SK-N-SH treated with all-trans-retinoic acid at 6 μM for 48 hours (cell line): ENCODE results near the gene ATP1B1.

ENCODE experiments used
- ATAC-seq: fragments of 200-7000 bp; cut with Tn5 transposase; 3 replicates; pipeline ENCODE4 v1.9.1; 2020; ENCODE audit warnings: mild to moderate bottlenecking, moderate library complexity
- ARNTL ChIP-seq: fragments of 450-650 bp; formaldehyde crosslinking; IDR thresholded peaks from 2 replicates; pipeline ENCODE4 v1.5.0; 2020; ENCODE audit warnings: low read depth, mild to moderate bottlenecking, moderate library complexity, borderline replicate concordance
- BACH2 ChIP-seq: fragments of 250-450 bp; sonication (Bioruptor Pico); IDR thresholded peaks from 2 replicates; pipeline ENCODE4 v1.9.0; 2021; ENCODE audit warnings: mild to moderate bottlenecking, borderline replicate concordance
- CREB5 ChIP-seq: fragments of 250-450 bp; sonication (Bioruptor Pico); IDR thresholded peaks from 2 replicates; pipeline ENCODE4 v1.5.1; 2020; ENCODE audit warnings: low read depth, mild to moderate bottlenecking, moderate library complexity
- CSRNP3 ChIP-seq: fragments of 250-450 bp; sonication (Bioruptor Pico); IDR thresholded peaks from 2 replicates; pipeline ENCODE4 v1.5.1; 2021; ENCODE audit warnings: mild to moderate bottlenecking, moderate library complexity
- ESRRG ChIP-seq: fragments of 250-450 bp; sonication (Bioruptor Pico); IDR thresholded peaks from 2 replicates; pipeline ENCODE4 v1.6.1; 2021; ENCODE audit warnings: mild to moderate bottlenecking
- ISL1 ChIP-seq: fragments of 250-450 bp; sonication (Bioruptor Pico); IDR thresholded peaks from 2 replicates; pipeline ENCODE4 v2.1.2; 2022; ENCODE audit warnings: mild to moderate bottlenecking, moderate library complexity
- OSR1 ChIP-seq: fragments of 250-450 bp; sonication (Bioruptor Pico); IDR thresholded peaks from 2 replicates; pipeline ENCODE4 v1.8.0; 2022; ENCODE audit warnings: moderate library complexity, mild to moderate bottlenecking, inconsistent platforms
- PATZ1 ChIP-seq: fragments of 250-450 bp; sonication (Bioruptor Pico); IDR thresholded peaks from 2 replicates; pipeline ENCODE4 v1.8.0; 2020; ENCODE audit warnings: mild to moderate bottlenecking, moderate library complexity, borderline replicate concordance
- POU6F1 ChIP-seq: fragments of 250-450 bp; sonication (Bioruptor Pico); IDR thresholded peaks from 2 replicates; pipeline ENCODE4 v1.8.0; 2021; ENCODE audit warnings: low read depth, mild to moderate bottlenecking, moderate library complexity, borderline replicate concordance
- PPARA ChIP-seq: fragments of 250-450 bp; sonication (Bioruptor Pico); IDR thresholded peaks from 2 replicates; pipeline ENCODE4 v1.5.0; 2020; ENCODE audit warnings: mild to moderate bottlenecking, borderline replicate concordance
- RARB ChIP-seq: fragments of 250-450 bp; sonication (Bioruptor Pico); IDR thresholded peaks from 2 replicates; pipeline ENCODE4 v1.8.0; 2021; ENCODE audit warnings: mild to moderate bottlenecking, moderate library complexity
- SNAI2 ChIP-seq: fragments of 250-450 bp; sonication (Bioruptor Pico); IDR thresholded peaks from 2 replicates; pipeline ENCODE4 v1.5.0; 2020; ENCODE audit warnings: mild to moderate bottlenecking, moderate library complexity
- TCF4 ChIP-seq: fragments of 250-450 bp; sonication (Bioruptor Pico); IDR thresholded peaks from 2 replicates; pipeline ENCODE4 v1.8.0; 2021; ENCODE audit warnings: mild to moderate bottlenecking, moderate library complexity, borderline replicate concordance
- TOX ChIP-seq: fragments of 250-450 bp; sonication (Bioruptor Pico); IDR thresholded peaks from 2 replicates; pipeline ENCODE4 v1.8.0; 2021; ENCODE audit warnings: mild to moderate bottlenecking, moderate library complexity, borderline replicate concordance
- TSHZ2 ChIP-seq: fragments of 250-450 bp; sonication (Bioruptor Pico); IDR thresholded peaks from 2 replicates; pipeline ENCODE4 v1.5.0; 2020; ENCODE audit warnings: mild to moderate bottlenecking, moderate library complexity
- ZC3H10 ChIP-seq: fragments of 250-450 bp; sonication (Bioruptor Pico); IDR thresholded peaks from 2 replicates; pipeline ENCODE4 v1.5.1; 2021; ENCODE audit warnings: mild to moderate bottlenecking, moderate library complexity
- ZFP3 ChIP-seq: fragments of 250-450 bp; sonication (Bioruptor Pico); IDR thresholded peaks from 2 replicates; pipeline ENCODE4 v1.5.0; 2020; ENCODE audit warnings: mild to moderate bottlenecking, moderate library complexity
- ZFP30 ChIP-seq: fragments of 450-650 bp; formaldehyde crosslinking; IDR thresholded peaks from 2 replicates; pipeline ENCODE4 v1.5.0; 2022; ENCODE audit warnings: mild to moderate bottlenecking, moderate library complexity
- ZNF565 ChIP-seq: fragments of 450-650 bp; formaldehyde crosslinking; conservative IDR thresholded peaks from 2 replicates; pipeline ENCODE4 v1.5.0; 2020; ENCODE audit warnings: low read depth, mild to moderate bottlenecking, moderate library complexity
- ZNF8 ChIP-seq: fragments of 450-650 bp; formaldehyde crosslinking; IDR thresholded peaks from 2 replicates; pipeline ENCODE4 v1.5.0; 2020; ENCODE audit warnings: mild to moderate bottlenecking, moderate library complexity

The ATP1B1 gene

GRCh38 chr1:169111472-169111871, 5.0 kb downstream of the ATP1B1 start (continued):
- TF ChIP-seq CREB5 (CRISPR knock-in tag), result no peak

GRCh38 chr1:169112241-169112640, 5.8 kb downstream of the ATP1B1 start:
- ATAC-seq, result no peak
- TF ChIP-seq SNAI2 (CRISPR knock-in tag) (no peak), ZFP30 (CRISPR knock-in tag) (no peak), ESRRG (CRISPR knock-in tag) (no peak), TSHZ2 (CRISPR knock-in tag) (no peak), CREB5 (CRISPR knock-in tag) (no peak), ZFP3 (CRISPR knock-in tag) (no peak), RARB (CRISPR knock-in tag) (no peak), PPARA (CRISPR knock-in tag) (no peak), ZC3H10 (CRISPR knock-in tag) (no peak)
- TF ChIP-seq, all 23 proteins: peak for 0

- TF ChIP-seq ZC3H10 (CRISPR knock-in tag), result peak; percentile 45; the same call in 1 of the 2 replicates
- no peak for TF ChIP-seq CSRNP3 (CRISPR knock-in tag)
- TF ChIP-seq SNAI2 (CRISPR knock-in tag), result no peak
- peak; percentile 80; the same call in 1 of the 2 replicates for TF ChIP-seq OSR1
- TF ChIP-seq TOX (CRISPR knock-in tag), result no peak; the same call in 1 of the 2 replicates
- peak; percentile 72 for ATAC-seq
These were observed 7.2 kb downstream of the ATP1B1 start for GRCh38 chr1:169113613-169114119.

- TF ChIP-seq ARNTL (no peak), ISL1 (CRISPR knock-in tag) (no peak), ZFP3 (CRISPR knock-in tag) (no peak), RARB (CRISPR knock-in tag) (0 out of 2 replicates have a peak, but pooled peaks have one; percentile 9)
These were observed 9.5 kb downstream of the ATP1B1 start for GRCh38 chr1:169115891-169116585.

GRCh38 chr1:169117014-169117413, 10.5 kb downstream of the ATP1B1 start:
- ATAC-seq, result no peak
- no peak for TF ChIP-seq ISL1 (CRISPR knock-in tag)
- TF ChIP-seq OSR1, result no peak
- TF ChIP-seq PATZ1 (CRISPR knock-in tag), result no peak
- no peak for TF ChIP-seq ZFP3 (CRISPR knock-in tag)
- no peak for TF ChIP-seq SNAI2 (CRISPR knock-in tag)
- TF ChIP-seq TOX (CRISPR knock-in tag), result no peak
- TF ChIP-seq BACH2 (CRISPR knock-in tag), result no peak
- no peak for TF ChIP-seq ZNF565 (CRISPR knock-in tag)
- TF ChIP-seq ARNTL, result no peak
- TF ChIP-seq RARB (CRISPR knock-in tag), result no peak
- TF ChIP-seq POU6F1 (CRISPR knock-in tag), result no peak
- TF ChIP-seq CSRNP3 (CRISPR knock-in tag), result no peak
- no peak for TF ChIP-seq ESRRG (CRISPR knock-in tag)
- no peak for TF ChIP-seq TCF4 (CRISPR knock-in tag)
- TF ChIP-seq ZC3H10 (CRISPR knock-in tag), result no peak
- TF ChIP-seq ZNF8 (CRISPR knock-in tag), result no peak

More at GRCh38 chr1:169115891-169116585, 9.5 kb downstream of the ATP1B1 start:
- no peak for ATAC-seq
